Right forelimb (tissue), 1 donor: ENCODE measurements around the gene LRRC27.

Experiments used
- DNase-seq: peaks from one replicate; pipeline ENCODE4 v3.0.0-alpha.2; 2018

LRRC27 gene

GRCh38 chr10:132404911-132405462, 73.0 kb downstream of the LRRC27 start:
- DNase-seq, result no peak

DNA sequence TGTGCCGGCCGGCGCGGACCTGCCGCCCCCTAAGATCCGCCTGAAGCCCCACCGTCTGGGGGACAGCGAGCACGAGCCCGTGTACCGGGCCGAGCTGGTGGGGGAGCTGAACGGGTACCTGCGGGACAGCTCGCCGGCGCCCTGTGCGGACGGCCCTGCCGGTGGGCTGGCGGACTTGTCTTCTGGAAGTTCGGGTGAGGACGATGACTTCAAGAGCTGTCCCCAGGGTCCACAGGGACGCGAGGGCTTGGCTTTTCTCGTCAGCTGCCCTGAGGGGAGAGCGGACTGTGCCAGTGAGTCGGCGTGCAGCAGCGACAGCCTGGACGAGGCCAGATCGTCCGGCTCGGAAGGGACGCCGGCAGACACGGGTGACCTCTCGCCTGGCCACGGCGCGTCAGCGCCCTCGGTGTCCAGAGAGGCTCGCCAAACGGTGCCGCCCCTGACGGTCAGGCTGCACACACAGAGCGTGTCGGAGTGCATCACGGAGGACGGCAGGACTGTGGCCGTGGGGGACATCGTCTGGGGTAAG, 73.5 kb downstream of the LRRC27 start:
- no peak for DNase-seq

DNA sequence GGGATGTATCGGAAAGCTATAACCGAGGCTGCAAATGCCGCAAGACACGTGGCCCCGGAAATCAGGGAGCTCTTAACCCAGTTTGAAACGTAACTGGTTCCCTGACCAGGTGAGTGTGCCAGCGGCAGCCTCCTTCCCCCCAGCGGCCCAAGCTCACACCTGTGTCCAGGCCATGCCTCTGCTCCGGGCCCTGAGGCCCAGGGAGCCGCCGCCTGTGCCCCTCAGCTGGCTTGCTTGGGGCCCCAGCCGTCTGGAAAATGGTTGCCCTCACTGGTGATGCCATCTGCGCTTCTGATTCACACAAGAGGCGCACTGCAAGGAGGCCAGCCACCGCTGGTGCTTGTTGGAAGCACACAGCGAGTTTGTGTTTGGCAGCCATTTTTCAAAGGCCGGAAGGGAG, 74.2 kb downstream of the LRRC27 start:
- no peak for DNase-seq

DNA sequence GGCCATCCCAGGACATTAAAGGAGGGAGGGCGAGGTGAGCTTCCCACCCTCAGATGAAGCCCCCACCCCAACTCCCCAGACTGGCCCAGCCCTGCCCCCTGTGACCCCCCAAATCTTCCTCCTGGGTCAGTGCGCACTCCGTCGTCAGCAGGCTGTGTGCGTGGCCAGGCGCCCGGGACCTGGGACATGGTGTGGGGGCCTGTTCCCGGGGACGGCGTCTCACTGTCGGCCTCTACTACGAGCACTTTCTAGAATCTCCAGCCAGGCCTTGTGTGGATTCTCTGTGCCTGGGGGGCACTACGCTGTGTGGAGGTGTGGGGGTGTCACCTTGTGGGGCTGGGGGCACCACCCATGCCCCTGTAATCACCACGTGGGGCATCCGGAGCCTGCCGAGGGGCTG, 74.8 kb downstream of the LRRC27 start:
- no peak for DNase-seq

- no peak for DNase-seq
These were observed 75.3 kb downstream of the LRRC27 start for GRCh38 chr10:132407243-132407746.

GRCh38 chr10:132407846-132408278, 75.9 kb downstream of the LRRC27 start:
- no peak for DNase-seq

GRCh38 chr10:132408367-132408781, 76.4 kb downstream of the LRRC27 start:
- no peak for DNase-seq

DNA sequence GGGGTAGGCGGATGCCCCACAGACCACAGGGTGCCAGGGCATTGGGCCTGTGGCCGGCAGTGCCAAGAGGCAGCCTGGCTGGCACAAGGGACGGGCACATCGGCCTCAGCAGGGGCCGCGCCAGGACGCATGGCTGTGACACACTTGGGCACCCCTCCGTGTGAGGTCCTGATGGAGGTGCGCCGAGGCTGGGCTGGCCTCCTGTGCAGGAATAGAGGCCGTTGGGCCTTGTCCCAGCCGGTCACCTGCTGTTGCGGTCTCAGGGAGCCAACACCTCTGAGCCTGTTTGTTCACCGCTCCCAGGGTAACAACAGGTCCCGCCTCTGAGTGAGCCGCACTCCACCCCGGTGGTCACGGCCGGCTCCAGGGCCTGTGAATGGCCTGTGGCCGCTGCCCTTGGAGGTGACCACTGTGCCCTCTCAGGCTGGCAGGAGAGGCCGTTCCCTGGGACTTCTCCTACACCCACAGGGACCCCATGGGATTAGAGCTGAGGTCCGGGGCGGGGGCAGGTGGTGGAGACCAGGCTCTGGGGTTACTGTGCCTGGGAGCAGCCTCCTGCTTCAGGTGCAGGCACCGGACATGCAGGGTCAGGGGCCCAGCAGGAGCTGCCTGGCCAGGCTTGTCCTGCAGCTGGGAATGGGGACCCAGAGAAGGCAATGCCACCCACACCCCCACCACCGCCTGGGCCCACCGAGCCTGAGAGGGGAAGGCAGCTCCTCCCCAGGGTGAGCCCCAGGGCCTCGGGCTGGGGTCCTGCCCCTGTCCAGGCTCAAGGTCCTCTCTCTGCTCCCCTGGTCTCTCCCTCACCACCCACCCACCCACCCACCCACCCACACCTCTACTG, 77.1 kb downstream of the LRRC27 start:
- DNase-seq, result no peak

GRCh38 chr10:132409667-132410028, 77.7 kb downstream of the LRRC27 start:
- no peak for DNase-seq

- DNase-seq, result no peak
These were observed 78.2 kb downstream of the LRRC27 start for GRCh38 chr10:132410056-132410778.

DNA sequence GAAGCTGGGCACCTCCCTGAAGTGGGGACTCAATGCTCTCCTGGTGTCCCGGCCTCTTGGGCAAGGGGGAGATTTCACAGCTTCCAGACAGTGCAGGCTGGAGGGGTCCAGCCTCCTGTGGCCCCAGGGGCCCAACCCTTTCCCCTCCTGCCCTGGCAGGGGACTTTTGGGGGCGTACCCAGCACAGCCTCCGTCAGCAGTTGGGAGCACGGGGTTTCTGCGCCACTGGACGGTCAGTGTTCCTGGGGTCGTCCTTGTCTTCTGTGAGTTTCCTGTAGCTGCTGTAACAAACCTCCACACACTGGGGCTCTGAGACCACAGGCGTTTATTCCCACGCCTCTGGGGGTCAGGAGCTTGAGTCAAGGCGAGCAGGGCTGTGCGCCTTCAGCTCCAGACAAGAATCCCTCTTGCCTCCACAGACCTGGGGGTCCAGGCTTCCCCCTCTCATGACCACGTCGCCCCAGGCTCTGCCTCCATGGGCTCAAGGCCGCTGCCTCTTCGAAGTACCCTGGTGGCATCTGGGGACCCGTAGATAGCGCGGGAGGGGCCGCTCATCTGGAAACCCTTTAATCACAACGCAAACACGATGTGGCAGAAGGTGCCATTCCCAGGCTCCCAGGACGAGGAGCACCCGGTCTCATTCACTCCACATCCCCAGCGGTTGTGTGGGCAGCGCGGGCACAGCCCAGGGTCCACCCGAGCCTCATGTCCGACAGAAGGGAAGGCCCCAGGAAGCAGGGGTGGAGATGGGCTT, 79.0 kb downstream of the LRRC27 start:
- DNase-seq, result no peak

DNA sequence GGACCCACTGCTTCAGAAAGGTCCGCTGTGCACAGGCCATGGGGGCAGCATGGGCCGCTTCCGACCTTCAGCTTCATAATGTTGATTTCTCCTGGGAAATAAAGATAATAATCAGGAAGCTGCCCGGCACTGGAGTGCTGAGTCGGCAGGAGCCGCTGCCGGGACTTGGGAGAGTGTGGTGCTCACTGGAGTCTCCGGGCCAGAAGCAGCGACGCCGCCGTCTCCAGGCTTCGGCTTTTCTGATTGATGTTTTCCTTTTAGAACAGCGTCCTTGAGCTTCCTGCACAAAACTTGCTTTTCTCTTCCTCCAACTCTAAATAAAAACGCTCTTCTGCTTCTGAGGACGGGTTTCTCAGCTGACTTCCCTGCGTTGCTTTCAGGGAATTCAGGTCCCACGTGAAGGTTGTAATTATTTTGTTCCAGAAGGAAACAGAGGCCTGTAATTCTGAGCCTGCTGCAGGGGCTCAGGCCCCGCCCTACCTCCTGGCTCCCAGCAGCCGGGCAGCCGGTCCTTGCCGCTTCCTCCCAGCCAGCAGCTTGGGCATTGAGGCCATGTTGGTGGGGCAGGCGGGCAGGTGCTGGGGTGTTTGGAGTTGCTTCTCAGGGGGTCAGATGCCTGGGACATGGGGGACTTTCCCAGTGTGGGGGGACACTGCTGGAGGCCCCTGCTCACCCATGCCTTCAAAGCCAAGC, 79.7 kb downstream of the LRRC27 start:
- DNase-seq, result no peak

GRCh38 chr10:132412316-132413192, 80.6 kb downstream of the LRRC27 start:
- DNase-seq, result no peak

DNA sequence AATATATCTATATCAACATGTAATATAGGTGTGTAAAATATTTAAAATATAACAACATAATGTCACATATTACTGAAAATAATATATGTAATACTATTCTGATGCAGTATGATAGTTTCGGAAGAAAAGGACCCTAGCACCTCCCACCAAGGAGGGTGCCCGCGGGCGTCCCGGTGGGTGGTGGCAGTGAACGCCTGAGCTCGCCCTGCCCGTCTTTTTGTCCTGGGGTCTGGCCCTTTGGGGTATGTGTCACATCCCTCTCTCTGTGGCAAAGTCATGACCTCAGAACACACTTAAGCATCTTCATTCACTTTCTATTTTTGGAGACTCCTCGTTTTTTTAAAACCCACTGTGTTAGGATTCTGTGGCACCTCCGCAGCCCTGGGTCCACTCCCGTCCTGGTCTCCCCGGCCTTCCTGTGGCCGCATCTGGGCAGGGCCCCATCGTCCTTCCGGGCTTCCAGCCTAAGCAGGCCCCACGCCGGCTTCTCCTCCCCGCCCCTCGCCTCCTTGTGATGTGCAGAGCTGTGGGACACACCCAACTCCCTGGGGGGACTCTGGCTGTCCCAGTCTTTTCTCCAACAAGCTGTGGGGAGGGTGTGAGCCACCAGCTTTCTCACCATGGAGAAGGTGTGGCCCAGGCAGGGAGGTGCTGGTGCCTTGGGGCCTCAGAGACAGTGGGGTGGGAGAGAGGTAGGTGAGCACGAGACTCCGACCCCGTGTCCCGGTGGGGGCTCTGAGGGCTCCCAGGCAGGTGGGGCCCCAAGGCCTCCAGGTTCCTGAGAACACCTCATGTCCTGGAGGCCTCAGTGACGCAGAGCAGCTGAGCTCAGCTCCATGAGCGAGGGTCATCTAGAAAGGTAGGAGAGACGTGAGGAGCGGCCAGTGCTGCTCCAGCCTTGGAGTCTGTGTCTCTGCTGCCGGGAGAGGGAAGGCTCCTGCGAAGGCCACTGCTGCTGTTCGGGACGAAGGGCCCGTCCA, 81.5 kb downstream of the LRRC27 start:
- no peak for DNase-seq

- no peak for DNase-seq
These were observed 82.5 kb downstream of the LRRC27 start for GRCh38 chr10:132414402-132415016.

GRCh38 chr10:132415255-132415654, 83.3 kb downstream of the LRRC27 start:
- no peak for DNase-seq

GRCh38 chr10:132415956-132416355, 84.0 kb downstream of the LRRC27 start:
- DNase-seq, result no peak

GRCh38 chr10:132416566-132417256, 84.7 kb downstream of the LRRC27 start:
- DNase-seq, result no peak
